Subcutaneous adipose tissue (tissue), 4 donors: Measurements from ENCODE around the gene STRBP. TPM values are rescaled to one million over a fixed set of nuclear protein-coding genes. Genes with fewer than 3 reads are reported as not detected.

Experiments
- CTCF ChIP-seq: fragments of 450-650 bp; IDR thresholded peaks from one replicate; pipeline ENCODE4 v1.5.1; 2016; ENCODE audit warnings: low read depth, mild to moderate bottlenecking, control low read depth, antibody characterized with exemption, moderate library complexity
- total RNA-seq, 4 donors: library from RNA; depleted of rRNA; stranded (reverse); fragments of >200 nt; gene quantifications; one replicate each; pipeline ENCODE4 v1.1.0, GENCODE V29; 2016

Gene STRBP
- total RNA-seq, 4 donors from 2014 or later, result 6.6 to 11.3 (median 10.0) TPM

- no peak for TF ChIP-seq CTCF
These were observed 187.9 kb downstream of the STRBP start for GRCh38 chr9:123080444-123080843.

DNA sequence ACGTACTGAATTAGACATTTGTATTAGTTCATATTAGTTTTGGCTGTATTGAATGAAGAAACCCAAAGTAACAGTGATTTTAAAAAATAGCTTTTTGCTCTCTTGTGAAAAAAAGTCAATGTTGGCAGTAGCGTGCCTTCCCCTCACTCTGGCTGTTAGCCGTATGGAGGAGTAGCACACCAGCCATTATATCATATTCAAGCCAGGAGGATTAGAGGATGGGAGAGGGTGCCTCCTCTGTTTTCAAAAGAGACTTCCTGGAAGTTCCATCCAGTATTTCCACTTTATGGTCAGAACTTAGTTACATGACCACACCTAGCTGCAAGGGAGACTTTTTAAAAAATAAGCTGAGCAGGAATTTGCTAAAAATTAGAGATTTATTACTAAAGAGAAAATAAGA, 193.8 kb downstream of the STRBP start:
- no peak for TF ChIP-seq CTCF

- TF ChIP-seq CTCF, result no peak
These were observed 194.4 kb downstream of the STRBP start for GRCh38 chr9:123073991-123074422.

- TF ChIP-seq CTCF, result no peak
These were observed 194.9 kb downstream of the STRBP start for GRCh38 chr9:123073441-123073840.

GRCh38 chr9:123072407-123072995, 195.9 kb downstream of the STRBP start:
- TF ChIP-seq CTCF, result no peak

Other genes with a start within 250 kb of the STRBP start
- 1 to 10 TPM in 3 of 4 donors, under 1 TPM in 1; 0.88 to 4.2 (median 2.2) TPM for gene GPR21, start 234.9 kb downstream of the STRBP start, total RNA-seq
- gene CRB2, start 87.6 kb upstream of the STRBP start, total RNA-seq, result under 1 TPM in 1 of 4 donors, not detected in 3; 0.33 TPM